ENCODE measurements around the gene SOX10.

The SOX10 gene

GRCh38 chr22:37930952-37931440 lies 53.4 kb downstream of the SOX10 start:
- Histone ChIP-seq H3K18ac (ENCODE audit: low read length) (no peak overlapping the region), H3K36me3 (ENCODE audit: control insufficient read depth in 1 of 2, insufficient read depth in 2 of 2, low read length in 2 of 2) (peaks cover 78 to 79% of the 10 kb centered on the region in 2 experiments), H2BK12ac (ENCODE audit: low read length) (no peak overlapping the region), H4K12ac (ENCODE audit: low read depth, low read length) (no peak overlapping the region), H3K9ac (ENCODE audit: low read length) (no peak overlapping the region), H2BK120ac (ENCODE audit: insufficient read depth, low read length, poor library complexity) (no peak overlapping the region), H3K14ac (ENCODE audit: low read length) (no peak overlapping the region), H3K4ac (ENCODE audit: low read depth, low read length) (no peak overlapping the region), H4K91ac (ENCODE audit: low read depth, low read length) (no peak overlapping the region), H2AFZ (ENCODE audit: insufficient read depth, low read length, poor library complexity) (no peak overlapping the region), H3K23ac (ENCODE audit: low read length) (no peak overlapping the region), H3K27me3 (ENCODE audit: insufficient read depth, low read length) (no peaks in the 10 kb centered on the region), H4K8ac (ENCODE audit: low read depth, low read length) (no peak overlapping the region), H3K9me3 (ENCODE audit: insufficient read depth, low read depth, low read length) (peaks cover 3% of the 10 kb centered on the region), H3K79me1 (ENCODE audit: low read length) (peaks cover 2% of the 10 kb centered on the region), H3K4me2 (ENCODE audit: low read length) (no peak overlapping the region), H3K79me2 (ENCODE audit: control insufficient read depth, insufficient read depth, low read length, poor library complexity) (no peaks in the 10 kb centered on the region), H3K4me3 (ENCODE audit: low read depth, low read length) (no peak overlapping the region), H3K27ac (ENCODE audit: low read depth, low read length) (no peak overlapping the region), H3K4me1 (ENCODE audit: control insufficient read depth in 1 of 2, insufficient read depth in 2 of 2, low read length in 2 of 2) (peaks cover 5 to 12% of the 10 kb centered on the region in 2 experiments), H2BK5ac (ENCODE audit: low read depth, low read length, poor library complexity) (no peak overlapping the region), H2AK5ac (ENCODE audit: low read length) (no peak overlapping the region)
- DNase-seq = no peak
- no CpG with 5 or more reads among the region's 2 CpGs for WGBS (ENCODE audit: extremely low coverage, insufficient coverage, insufficient read length)

GRCh38 chr22:37930270-37930951 lies 53.9 kb downstream of the SOX10 start:
- H3K79me2 ChIP-seq (ENCODE audit: control insufficient read depth, insufficient read depth, low read length, poor library complexity) = no peaks in the 10 kb centered on the region
- no peaks in the 10 kb centered on the region for H3K27me3 ChIP-seq (ENCODE audit: insufficient read depth, low read length)
- peaks cover 82 to 83% of the 10 kb centered on the region in 2 experiments for H3K36me3 ChIP-seq (ENCODE audit: control insufficient read depth in 1 of 2, insufficient read depth in 2 of 2, low read length in 2 of 2)
- peaks cover 5 to 12% of the 10 kb centered on the region in 2 experiments for H3K4me1 ChIP-seq (ENCODE audit: control insufficient read depth in 1 of 2, insufficient read depth in 2 of 2, low read length in 2 of 2)
- H3K4me3 ChIP-seq (ENCODE audit: low read depth, low read length) = no peak overlapping the region
- no peak overlapping the region for H3K27ac ChIP-seq (ENCODE audit: low read depth, low read length)
- H4K91ac ChIP-seq (ENCODE audit: low read depth, low read length) = no peak overlapping the region
- peak in 1 of 2 donors; percentile 39 for DNase-seq
- no peak overlapping the region for H2BK5ac ChIP-seq (ENCODE audit: low read depth, low read length, poor library complexity)
- H3K18ac ChIP-seq (ENCODE audit: low read length) = peak overlapping the region; percentile 11
- no peak overlapping the region for H3K4me2 ChIP-seq (ENCODE audit: low read length)
- no peak overlapping the region for H3K9ac ChIP-seq (ENCODE audit: low read length)
- no peak overlapping the region for H2AK5ac ChIP-seq (ENCODE audit: low read length)
- H3K14ac ChIP-seq (ENCODE audit: low read length) = no peak overlapping the region
- H2AFZ ChIP-seq (ENCODE audit: insufficient read depth, low read length, poor library complexity) = no peak overlapping the region
- peaks cover 2% of the 10 kb centered on the region for H3K79me1 ChIP-seq (ENCODE audit: low read length)
- no CpG with 5 or more reads among the region's 11 CpGs for WGBS (ENCODE audit: extremely low coverage, insufficient coverage, insufficient read length)
- no peak overlapping the region for H2BK12ac ChIP-seq (ENCODE audit: low read length)
- no peak overlapping the region for H4K8ac ChIP-seq (ENCODE audit: low read depth, low read length)
- peaks cover 3% of the 10 kb centered on the region for H3K9me3 ChIP-seq (ENCODE audit: insufficient read depth, low read depth, low read length)
- no peak overlapping the region for H2BK120ac ChIP-seq (ENCODE audit: insufficient read depth, low read length, poor library complexity)
- no peak overlapping the region for H3K4ac ChIP-seq (ENCODE audit: low read depth, low read length)
- H3K23ac ChIP-seq (ENCODE audit: low read length) = no peak overlapping the region
- no peak overlapping the region for H4K12ac ChIP-seq (ENCODE audit: low read depth, low read length)

DNA sequence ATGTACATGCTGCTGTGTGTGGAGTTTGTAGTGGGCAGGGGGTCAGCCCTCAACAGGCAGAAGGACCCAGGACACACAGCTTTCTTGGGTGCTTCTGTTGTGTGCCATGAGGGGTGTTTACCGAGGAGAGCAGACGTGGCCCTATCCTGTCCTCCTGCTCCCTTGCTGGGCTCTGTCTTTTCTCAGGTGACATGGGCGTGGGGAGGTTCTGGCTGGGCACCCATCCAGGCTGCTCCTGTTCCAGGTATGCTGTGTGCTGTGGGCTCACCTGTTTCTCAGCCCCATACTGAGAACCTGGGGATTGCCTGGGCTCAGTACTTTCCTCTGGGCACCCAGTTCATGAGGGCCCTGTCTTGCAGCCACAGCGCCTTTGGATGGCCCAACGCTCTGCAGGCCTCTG lies 55.0 kb downstream of the SOX10 start:
- no peak overlapping the region for H2AK5ac ChIP-seq (ENCODE audit: low read length)
- no peak overlapping the region for H3K27ac ChIP-seq (ENCODE audit: low read depth, low read length)
- H3K27me3 ChIP-seq (ENCODE audit: insufficient read depth, low read length) = no peaks in the 10 kb centered on the region
- H3K4ac ChIP-seq (ENCODE audit: low read depth, low read length) = no peak overlapping the region
- no peaks in the 10 kb centered on the region for H3K79me2 ChIP-seq (ENCODE audit: control insufficient read depth, insufficient read depth, low read length, poor library complexity)
- WGBS (ENCODE audit: extremely low coverage, insufficient coverage, insufficient read length) = no CpG with 5 or more reads among the region's 5 CpGs
- no peak overlapping the region for H2BK120ac ChIP-seq (ENCODE audit: insufficient read depth, low read length, poor library complexity)
- H3K4me2 ChIP-seq (ENCODE audit: low read length) = no peak overlapping the region
- DNase-seq = no peak
- peaks cover 2% of the 10 kb centered on the region for H3K79me1 ChIP-seq (ENCODE audit: low read length)
- H4K12ac ChIP-seq (ENCODE audit: low read depth, low read length) = no peak overlapping the region
- H3K23ac ChIP-seq (ENCODE audit: low read length) = no peak overlapping the region
- H2BK5ac ChIP-seq (ENCODE audit: low read depth, low read length, poor library complexity) = no peak overlapping the region
- H3K4me1 ChIP-seq (ENCODE audit: control insufficient read depth in 1 of 2, insufficient read depth in 2 of 2, low read length in 2 of 2) = peaks cover 5 to 12% of the 10 kb centered on the region in 2 experiments
- no peak overlapping the region for H3K18ac ChIP-seq (ENCODE audit: low read length)
- no peak overlapping the region for H3K4me3 ChIP-seq (ENCODE audit: low read depth, low read length)
- H3K9ac ChIP-seq (ENCODE audit: low read length) = no peak overlapping the region
- H2AFZ ChIP-seq (ENCODE audit: insufficient read depth, low read length, poor library complexity) = no peak overlapping the region
- no peak overlapping the region for H4K8ac ChIP-seq (ENCODE audit: low read depth, low read length)
- peaks cover 92 to 93% of the 10 kb centered on the region in 2 experiments for H3K36me3 ChIP-seq (ENCODE audit: control insufficient read depth in 1 of 2, insufficient read depth in 2 of 2, low read length in 2 of 2)
- H2BK12ac ChIP-seq (ENCODE audit: low read length) = no peak overlapping the region
- peaks cover 3% of the 10 kb centered on the region for H3K9me3 ChIP-seq (ENCODE audit: insufficient read depth, low read depth, low read length)
- no peak overlapping the region for H3K14ac ChIP-seq (ENCODE audit: low read length)
- H4K91ac ChIP-seq (ENCODE audit: low read depth, low read length) = no peak overlapping the region

DNA sequence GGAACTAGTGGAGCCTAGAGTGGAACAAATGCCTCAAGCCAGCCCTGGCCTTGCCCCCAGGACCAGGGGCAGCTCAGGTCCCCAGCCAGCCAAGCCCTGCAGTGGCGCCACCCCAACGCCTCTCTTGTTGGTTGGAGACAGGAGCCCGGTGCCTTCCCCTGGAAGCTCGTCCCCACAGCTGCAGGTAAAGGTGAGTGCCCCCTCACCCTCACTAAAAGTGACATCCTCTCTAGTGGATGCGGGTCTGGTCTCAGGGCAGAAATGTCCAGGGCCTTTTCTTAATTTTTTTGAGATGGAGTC lies 56.8 kb downstream of the SOX10 start:
- Histone ChIP-seq H4K91ac (ENCODE audit: low read depth, low read length) (no peak overlapping the region), H3K9ac (ENCODE audit: low read length) (no peak overlapping the region), H2BK120ac (ENCODE audit: insufficient read depth, low read length, poor library complexity) (no peak overlapping the region), H4K12ac (ENCODE audit: low read depth, low read length) (no peak overlapping the region), H2BK12ac (ENCODE audit: low read length) (no peak overlapping the region), H4K8ac (ENCODE audit: low read depth, low read length) (no peak overlapping the region), H3K4me3 (ENCODE audit: low read depth, low read length) (no peak overlapping the region), H3K4me1 (ENCODE audit: control insufficient read depth in 1 of 2, insufficient read depth in 2 of 2, low read length in 2 of 2) (no peaks in the 10 kb centered on the region), H3K4me2 (ENCODE audit: low read length) (no peak overlapping the region), H2AFZ (ENCODE audit: insufficient read depth, low read length, poor library complexity) (no peak overlapping the region), H3K18ac (ENCODE audit: low read length) (no peak overlapping the region), H3K79me1 (ENCODE audit: low read length) (no peaks in the 10 kb centered on the region), H3K79me2 (ENCODE audit: control insufficient read depth, insufficient read depth, low read length, poor library complexity) (no peaks in the 10 kb centered on the region), H3K9me3 (ENCODE audit: insufficient read depth, low read depth, low read length) (no peaks in the 10 kb centered on the region), H3K27ac (ENCODE audit: low read depth, low read length) (no peak overlapping the region), H3K27me3 (ENCODE audit: insufficient read depth, low read length) (no peaks in the 10 kb centered on the region), H2BK5ac (ENCODE audit: low read depth, low read length, poor library complexity) (no peak overlapping the region), H3K23ac (ENCODE audit: low read length) (no peak overlapping the region), H3K14ac (ENCODE audit: low read length) (no peak overlapping the region), H3K4ac (ENCODE audit: low read depth, low read length) (peak overlapping the region; percentile 6), H2AK5ac (ENCODE audit: low read length) (no peak overlapping the region), H3K36me3 (ENCODE audit: control insufficient read depth in 1 of 2, insufficient read depth in 2 of 2, low read length in 2 of 2) (peaks cover 94% of the 10 kb centered on the region in 2 experiments)
- DNase-seq = no peak
- no CpG with 5 or more reads among the region's 5 CpGs for WGBS (ENCODE audit: extremely low coverage, insufficient coverage, insufficient read length)

Measured in trophoblast cell (in vitro differentiated cells and primary cell).